ENCODE measurements around the gene ZYX. TPM values are rescaled to one million over a fixed set of nuclear protein-coding genes. Genes with fewer than 3 reads are reported as not detected.

Gene ZYX
- total RNA-seq, 4 donors from 2014 or later = 57.5 to 96.9 (median 72.7) TPM

DNA sequence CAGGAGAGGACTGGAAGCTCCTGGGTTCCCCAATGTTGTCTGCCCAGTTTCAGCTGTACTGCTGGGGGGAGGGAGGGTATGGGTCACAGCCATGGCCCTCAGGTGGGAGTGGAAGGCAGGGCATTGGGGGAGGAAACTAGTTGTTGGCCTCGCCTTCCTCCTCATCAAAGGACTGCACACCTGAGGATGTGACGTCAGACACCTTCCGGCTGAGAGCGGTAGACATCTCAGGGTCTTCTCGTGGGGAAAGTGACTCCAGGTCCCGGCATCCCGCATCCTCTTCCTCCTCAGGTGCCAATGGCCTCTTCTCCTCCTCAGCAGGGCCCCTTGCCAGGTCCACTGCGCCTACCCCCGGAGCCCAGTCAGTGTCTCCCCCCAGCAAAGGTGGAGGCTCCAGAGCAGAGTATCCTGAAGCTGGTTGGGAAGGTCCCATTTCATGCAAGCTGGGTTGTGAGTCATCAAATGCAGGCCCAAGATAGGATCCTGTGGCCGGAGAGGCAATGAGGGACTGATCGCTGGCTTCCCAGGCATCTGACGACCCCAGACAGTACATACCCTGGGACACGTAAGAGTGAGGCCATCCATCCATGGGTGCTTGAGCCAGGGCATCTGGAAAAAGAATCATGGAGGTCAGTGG, 24.6 kb upstream of the ZYX start:
- 91 to 95% methylated on average over 13 of the region's 13 CpGs for WGBS, 2 donors
- no peak for DNase-seq (ENCODE audit: low spot score in 2 of 2)
- no peak overlapping the region for H3K27ac ChIP-seq
- peaks cover 0 to 7% (median under 1%) of the 10 kb centered on the region in 4 donors for H3K4me1 ChIP-seq
- H3K4me3 ChIP-seq = no peak overlapping the region
- H3K9me3 ChIP-seq = no peaks in the 10 kb centered on the region
- peaks cover 0 to 5% (median 0%) of the 10 kb centered on the region in 3 donors for H3K36me3 ChIP-seq
- peaks cover 0 to 14% of the 10 kb centered on the region in 2 donors for H3K27me3 ChIP-seq
- TF ChIP-seq POLR2A (IDR thresholded peaks at IDR 0.05) (no peak), EP300 (IDR thresholded peaks at IDR 0.05) (no peak)
- TF ChIP-seq, protein P1, sequence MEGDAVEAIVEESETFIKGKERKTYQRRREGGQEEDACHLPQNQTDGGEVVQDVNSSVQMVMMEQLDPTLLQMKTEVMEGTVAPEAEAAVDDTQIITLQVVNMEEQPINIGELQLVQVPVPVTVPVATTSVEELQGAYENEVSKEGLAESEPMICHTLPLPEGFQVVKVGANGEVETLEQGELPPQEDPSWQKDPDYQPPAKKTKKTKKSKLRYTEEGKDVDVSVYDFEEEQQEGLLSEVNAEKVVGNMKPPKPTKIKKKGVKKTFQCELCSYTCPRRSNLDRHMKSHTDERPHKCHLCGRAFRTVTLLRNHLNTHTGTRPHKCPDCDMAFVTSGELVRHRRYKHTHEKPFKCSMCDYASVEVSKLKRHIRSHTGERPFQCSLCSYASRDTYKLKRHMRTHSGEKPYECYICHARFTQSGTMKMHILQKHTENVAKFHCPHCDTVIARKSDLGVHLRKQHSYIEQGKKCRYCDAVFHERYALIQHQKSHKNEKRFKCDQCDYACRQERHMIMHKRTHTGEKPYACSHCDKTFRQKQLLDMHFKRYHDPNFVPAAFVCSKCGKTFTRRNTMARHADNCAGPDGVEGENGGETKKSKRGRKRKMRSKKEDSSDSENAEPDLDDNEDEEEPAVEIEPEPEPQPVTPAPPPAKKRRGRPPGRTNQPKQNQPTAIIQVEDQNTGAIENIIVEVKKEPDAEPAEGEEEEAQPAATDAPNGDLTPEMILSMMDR (IDR thresholded peaks at IDR 0.05) = no peak

DNA sequence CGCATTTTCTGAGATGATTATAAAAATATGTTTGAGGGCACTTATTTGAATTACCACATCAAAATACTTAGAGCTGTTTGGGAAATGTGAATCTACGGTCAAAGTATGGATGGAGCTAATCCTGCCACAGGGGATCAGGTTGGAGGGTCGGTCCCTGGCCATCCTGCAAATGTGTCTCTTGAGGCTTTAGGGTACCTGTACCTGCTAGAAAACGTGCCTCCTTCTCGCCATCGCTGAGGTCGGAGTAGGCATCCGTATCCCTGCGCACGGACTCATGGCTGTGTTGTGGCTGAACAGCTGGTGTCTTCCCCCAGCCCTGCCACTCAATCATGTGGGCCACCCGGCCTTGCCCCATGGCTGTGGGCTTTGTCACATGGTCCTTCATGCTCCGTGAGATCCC, 22.5 kb upstream of the ZYX start:
- peaks cover 0 to 23% (median 9%) of the 10 kb centered on the region in 4 donors for H3K4me1 ChIP-seq
- no peak for DNase-seq (ENCODE audit: low spot score in 2 of 2)

DNA sequence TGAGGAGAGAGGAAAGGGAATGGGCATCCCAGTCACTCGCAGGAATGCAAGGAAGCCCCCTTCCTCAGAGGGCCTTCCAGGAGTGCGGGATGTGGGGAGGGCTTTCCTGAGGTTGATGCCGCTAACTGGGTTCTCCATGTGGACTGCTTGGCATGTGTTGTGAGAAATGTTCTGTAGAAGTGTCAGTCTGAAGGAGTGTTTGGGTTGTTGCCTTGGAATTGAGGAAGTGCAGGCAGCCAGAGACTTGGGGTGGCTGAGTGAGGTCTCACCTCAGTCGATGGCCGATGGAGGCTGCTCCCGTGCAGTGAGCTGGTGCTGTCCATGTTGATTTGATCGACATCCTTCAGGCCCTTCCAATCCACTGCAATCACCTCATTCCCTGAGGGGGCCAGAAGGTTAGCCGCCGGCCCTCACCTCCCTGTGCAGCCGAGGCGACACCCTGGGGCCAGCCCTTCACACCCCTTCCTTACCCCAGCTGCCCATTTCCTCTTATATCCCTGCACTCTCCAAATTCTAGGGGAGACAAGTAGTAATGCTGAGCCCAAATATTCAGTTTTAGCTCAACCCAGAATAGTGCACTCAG, 21.3 kb upstream of the ZYX start:
- WGBS, 2 donors = 77 to 90% methylated on average over 9 to 11 of the region's 11 CpGs
- no peak for DNase-seq (ENCODE audit: low spot score in 2 of 2)
- Histone ChIP-seq H3K27me3 (peaks cover 0 to 39% of the 10 kb centered on the region in 2 donors), H3K27ac (no peak overlapping the region), H3K9me3 (no peaks in the 10 kb centered on the region), H3K36me3 (peaks cover 0 to 5% (median 0%) of the 10 kb centered on the region in 3 donors), H3K4me3 (no peak overlapping the region), H3K4me1 (peaks cover 0 to 23% (median 9%) of the 10 kb centered on the region in 4 donors)
- TF ChIP-seq POLR2A (IDR thresholded peaks at IDR 0.05) (no peak), EP300 (IDR thresholded peaks at IDR 0.05) (no peak)
- TF ChIP-seq, protein P1 (IDR thresholded peaks at IDR 0.05) = no peak

More for the DNA sequence above, 22.5 kb upstream of the ZYX start:
- H3K4me3 ChIP-seq = no peak overlapping the region
- H3K36me3 ChIP-seq = peaks cover 0 to 5% (median 0%) of the 10 kb centered on the region in 3 donors
- no peaks in the 10 kb centered on the region for H3K9me3 ChIP-seq
- TF ChIP-seq POLR2A (IDR thresholded peaks at IDR 0.05) (no peak), EP300 (IDR thresholded peaks at IDR 0.05) (no peak)
- TF ChIP-seq, protein P1 (IDR thresholded peaks at IDR 0.05) = no peak
- H3K27me3 ChIP-seq = peaks cover 0 to 32% of the 10 kb centered on the region in 2 donors
- WGBS, 2 donors = 91 to 95% methylated on average over 10 to 12 of the region's 12 CpGs
- H3K27ac ChIP-seq = no peak overlapping the region

DNA sequence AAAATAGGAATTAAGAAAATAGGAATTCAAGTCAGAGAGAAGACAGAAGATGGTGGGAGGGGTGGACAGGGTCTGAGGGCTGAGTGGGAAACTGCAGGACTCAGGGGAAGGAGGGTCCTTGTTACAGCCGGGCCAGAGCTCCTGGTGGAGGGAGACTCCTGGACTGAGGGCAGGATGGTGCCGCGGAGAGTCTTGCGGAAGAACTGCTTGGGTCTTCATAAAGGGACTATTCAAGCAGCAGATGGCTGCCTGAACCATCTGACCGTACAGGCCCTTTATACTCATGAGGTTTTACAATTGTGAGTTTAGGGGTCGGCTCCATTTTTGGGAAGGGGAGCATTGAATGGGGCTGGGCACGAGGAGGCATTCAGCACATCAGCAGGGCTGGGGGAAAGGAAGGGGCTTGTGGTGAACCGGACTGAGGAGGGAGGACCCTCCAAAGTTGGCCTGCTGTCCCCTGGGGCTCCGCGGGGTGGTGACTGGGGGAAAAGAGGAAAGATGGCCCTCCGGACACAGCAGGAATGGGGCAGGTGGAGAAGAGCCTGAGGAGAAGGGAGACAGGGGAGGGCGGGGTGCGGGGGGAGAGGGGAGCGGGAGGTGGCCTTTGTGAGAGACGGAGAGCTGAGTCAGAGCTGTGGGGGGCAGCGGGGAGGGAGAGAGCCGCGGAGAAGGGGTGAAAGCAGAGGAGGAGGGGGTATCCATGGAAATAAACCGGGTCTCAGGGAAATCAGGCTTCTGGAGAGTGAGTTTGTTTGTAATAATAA, 20.2 kb upstream of the ZYX start:
- no peak for TF ChIP-seq EP300 (IDR thresholded peaks at IDR 0.05)
- TF ChIP-seq, protein P1 (IDR thresholded peaks at IDR 0.05) = no peak
- TF ChIP-seq POLR2A (IDR thresholded peaks at IDR 0.05) = no peak
- DNase-seq (ENCODE audit: low spot score in 2 of 2) = no peak
- Histone ChIP-seq H3K4me1 (peaks cover 0 to 23% (median 9%) of the 10 kb centered on the region in 4 donors), H3K9me3 (no peaks in the 10 kb centered on the region), H3K27me3 (peaks cover 0 to 39% of the 10 kb centered on the region in 2 donors), H3K27ac (no peak overlapping the region), H3K36me3 (peaks cover 0 to 5% (median 0%) of the 10 kb centered on the region in 3 donors), H3K4me3 (peak overlapping the region in 1 of 4 donors; percentile 78)
- 31 to 36% methylated on average over 19 of the region's 19 CpGs for WGBS, 2 donors

All from tibial nerve (tissue), 4 donors.